HG03066 (cell line): ENCODE data around the gene NFU1.
A peak's percentile ranks its signal among the peaks of the same experiment; 100 is the strongest.

Experiments
- ATAC-seq: cut with Tn5 transposase; IDR thresholded peaks from one replicate; pipeline ENCODE4 v1.9.1; 2021; ENCODE audit warnings: low read depth; ENCODE audit not compliant: unreplicated experiment

The NFU1 gene

DNA sequence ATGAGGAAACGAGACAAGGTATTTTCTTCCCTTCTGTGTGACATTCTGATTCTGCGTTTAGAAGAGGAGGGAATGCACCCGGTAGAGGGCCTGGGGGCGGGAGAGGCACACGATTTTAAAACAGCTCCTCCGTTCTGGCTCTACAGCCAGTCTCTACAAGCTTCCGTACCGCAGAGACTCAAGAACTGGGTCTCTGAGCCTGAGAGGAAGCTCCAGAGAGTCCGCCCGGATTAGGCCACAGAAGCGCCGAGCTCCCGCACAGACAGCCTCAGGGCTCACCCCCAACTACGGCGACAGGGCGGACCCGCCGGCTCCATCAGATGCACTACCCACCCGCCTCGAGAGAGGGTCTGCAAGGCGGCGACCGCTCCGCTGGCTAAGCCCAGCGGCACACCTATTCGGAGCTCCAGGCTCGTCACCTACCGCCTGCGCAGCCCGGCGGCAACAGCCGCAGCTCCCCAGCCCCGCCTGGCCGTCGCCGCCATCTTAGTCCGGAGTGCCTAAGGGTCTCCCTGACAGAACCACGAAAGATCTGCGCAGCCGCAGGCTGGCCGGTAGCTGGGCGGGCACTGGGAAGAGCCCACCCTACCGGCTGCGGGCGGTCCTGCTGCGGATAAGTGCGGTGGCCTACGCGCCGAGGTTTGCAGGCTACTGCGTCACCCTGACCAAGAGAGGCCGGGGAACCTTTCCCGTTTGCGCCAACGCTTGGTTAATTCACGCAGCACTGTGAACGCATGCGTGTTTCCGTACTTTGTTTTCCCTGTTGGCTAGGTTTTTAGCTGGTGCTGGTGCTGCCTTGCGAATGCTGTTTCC lies at the start of gene NFU1:
Gene NFU1, minus strand, starts transcription at position 498 of the 813 bp plus-strand sequence. Its CDS starts 13 bp downstream, at position 485.
- peak; percentile 87 for ATAC-seq

DNA sequence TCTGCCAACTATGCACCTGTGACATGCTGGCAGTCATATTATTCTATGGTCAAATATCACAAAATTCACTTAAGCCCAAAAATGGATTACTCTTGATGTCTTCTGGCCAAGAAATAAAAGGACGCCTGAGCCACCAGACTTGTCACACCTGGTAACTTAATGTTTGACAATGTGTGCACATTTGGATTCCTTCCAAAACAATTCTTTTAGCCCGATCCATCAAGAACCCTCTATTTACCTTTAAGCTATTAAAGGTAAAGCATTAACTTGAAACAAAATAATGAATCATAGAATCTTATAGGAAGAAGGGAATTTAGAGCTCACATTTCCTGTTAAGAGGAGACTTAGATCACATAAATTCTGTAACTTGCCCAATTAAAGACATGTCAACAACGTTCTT lies 46.5 kb upstream of the NFU1 start:
- no peak for ATAC-seq

DNA sequence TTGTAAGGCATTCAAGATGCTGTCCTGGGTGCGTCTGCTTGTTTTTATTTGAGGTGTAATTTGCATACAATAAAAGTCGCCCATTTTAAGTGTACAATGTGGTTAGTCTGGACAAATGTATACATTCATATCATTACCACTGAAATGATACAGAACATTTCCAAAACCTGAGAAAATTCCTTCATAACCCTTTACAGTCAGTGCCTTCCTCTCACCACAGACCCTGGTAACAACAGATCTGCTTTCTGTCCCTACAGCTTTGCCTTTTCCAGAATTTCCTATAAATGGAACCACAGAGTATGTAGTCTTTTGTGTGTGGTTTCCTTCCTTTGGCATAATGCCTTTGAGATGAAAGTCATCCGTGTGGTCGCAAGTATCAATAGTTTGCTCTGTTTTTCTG lies 45.8 kb upstream of the NFU1 start:
- no peak for ATAC-seq

DNA sequence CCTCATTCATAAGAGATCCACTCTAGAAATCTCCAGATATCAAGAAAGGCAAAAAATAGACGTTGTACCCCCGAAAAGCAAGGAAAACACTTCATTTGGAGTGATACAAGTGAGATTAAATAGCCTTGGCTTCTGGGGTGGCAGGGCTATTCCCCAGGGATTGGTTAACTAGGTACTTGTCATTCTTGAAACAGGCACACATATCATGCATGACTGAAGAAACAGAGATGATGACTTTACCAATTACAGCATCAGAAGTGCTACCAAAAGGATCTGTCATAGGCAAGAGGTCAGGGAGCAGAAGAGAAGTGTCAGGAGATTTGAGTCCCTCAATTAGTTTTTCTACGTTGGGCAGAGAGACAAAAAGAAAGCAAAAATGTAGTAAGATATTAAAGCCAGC lies 45.2 kb upstream of the NFU1 start:
- ATAC-seq: no peak

DNA sequence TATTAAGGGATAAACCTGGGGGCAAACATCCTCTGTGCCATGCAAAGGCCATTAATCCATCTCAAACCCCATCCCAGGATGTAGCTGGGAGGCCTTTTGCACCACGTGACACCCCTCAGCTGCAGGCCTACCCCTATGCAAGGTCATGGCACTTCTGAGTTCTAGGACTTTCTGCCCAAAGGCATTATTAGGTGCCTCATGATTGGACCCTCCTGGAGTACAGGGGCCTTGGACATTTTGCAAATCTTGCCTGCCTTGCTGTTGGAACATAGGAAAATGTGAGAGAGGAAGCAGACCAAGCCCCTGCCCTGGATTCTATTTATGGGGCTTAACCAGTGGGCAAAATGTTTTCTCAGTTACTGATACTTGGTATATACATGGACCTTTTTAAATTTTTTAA lies 44.2 kb upstream of the NFU1 start:
- ATAC-seq: no peak

- ATAC-seq: no peak
These were observed 40.4 kb upstream of the NFU1 start for GRCh38 chr2:69477627-69478026.

GRCh38 chr2:69474688-69475087 lies 37.5 kb upstream of the NFU1 start:
- no peak for ATAC-seq

- no peak for ATAC-seq
These were observed 34.6 kb upstream of the NFU1 start for GRCh38 chr2:69471793-69472192.

GRCh38 chr2:69470911-69471310 lies 33.7 kb upstream of the NFU1 start:
- ATAC-seq: no peak

- ATAC-seq: no peak
These were observed 32.5 kb upstream of the NFU1 start for GRCh38 chr2:69469784-69470183.

- no peak for ATAC-seq
These were observed 32.1 kb upstream of the NFU1 start for GRCh38 chr2:69469375-69469774.

DNA sequence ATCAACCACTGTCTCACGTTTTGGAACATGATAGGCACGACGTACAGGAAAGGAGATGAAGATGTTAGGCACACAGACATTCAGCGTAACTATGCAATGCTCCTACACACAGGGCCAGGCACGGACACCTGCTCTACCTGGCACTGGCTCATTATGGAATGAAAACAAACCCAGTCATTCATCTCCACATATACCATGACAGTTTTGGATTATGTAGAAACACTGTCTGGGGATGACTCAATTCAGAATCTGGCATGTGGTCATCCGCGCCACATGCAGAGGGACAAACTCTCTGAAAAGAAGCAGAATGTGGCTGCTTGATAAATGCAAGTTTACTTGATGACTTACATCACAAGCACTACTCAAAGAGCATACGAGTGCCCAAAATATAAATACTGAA lies 29.5 kb upstream of the NFU1 start:
- ATAC-seq: no peak

DNA sequence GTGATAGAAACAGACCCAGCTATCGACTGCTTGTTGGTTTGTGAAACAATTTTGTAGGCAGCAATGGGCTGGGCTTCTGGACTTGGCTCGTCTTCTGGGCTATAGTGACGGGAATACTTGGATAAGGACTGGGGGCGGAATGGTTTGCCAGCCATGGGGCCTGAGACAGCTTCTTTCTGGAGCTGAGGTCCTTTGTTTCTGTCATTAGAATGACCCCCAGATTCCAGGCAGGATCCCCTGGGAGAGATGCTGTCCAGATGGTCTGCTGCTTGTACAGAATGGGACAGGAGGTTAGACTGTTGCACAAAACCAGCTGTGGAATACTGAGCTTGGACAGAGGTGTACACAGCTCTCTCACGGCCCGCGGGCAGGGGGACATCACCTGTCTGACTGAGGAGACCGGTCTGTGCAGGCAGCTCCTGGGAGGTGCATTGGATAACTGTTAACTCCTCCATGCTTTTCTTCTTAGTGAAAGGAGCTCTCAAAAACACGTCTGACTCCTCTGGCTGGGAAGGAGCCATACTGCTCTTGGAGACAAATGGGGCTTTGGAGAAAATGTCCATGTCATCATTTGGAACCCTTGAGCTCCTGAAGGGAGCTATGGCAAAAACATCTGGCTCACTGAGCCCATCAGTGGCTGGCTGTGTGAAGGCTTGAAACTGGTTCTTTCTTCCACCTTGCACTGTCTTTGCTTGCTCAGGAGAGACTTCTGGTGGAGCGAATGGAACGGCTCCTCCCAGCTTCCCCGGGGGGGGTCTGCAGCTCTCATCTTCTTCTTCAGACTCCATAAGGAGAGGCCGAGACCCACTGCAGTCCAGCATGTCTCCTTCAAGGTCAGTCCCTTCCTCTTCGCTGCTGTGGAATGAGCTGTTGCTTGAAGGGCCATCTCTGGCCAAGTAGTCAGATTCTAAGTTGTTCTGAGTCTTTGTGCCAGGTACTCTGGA lies 28.6 kb upstream of the NFU1 start:
- no peak for ATAC-seq

- no peak for ATAC-seq
These were observed 27.3 kb upstream of the NFU1 start for GRCh38 chr2:69464575-69464974.

- ATAC-seq: no peak
These were observed 25.5 kb upstream of the NFU1 start for GRCh38 chr2:69462780-69463179.

GRCh38 chr2:69461404-69461803 lies 24.2 kb upstream of the NFU1 start:
- no peak for ATAC-seq

GRCh38 chr2:69459936-69460335 lies 22.7 kb upstream of the NFU1 start:
- ATAC-seq: no peak

- ATAC-seq: no peak
These were observed 19.8 kb upstream of the NFU1 start for GRCh38 chr2:69456950-69457445.

GRCh38 chr2:69456154-69456553 lies 18.9 kb upstream of the NFU1 start:
- no peak for ATAC-seq

GRCh38 chr2:69454976-69455375 lies 17.7 kb upstream of the NFU1 start:
- no peak for ATAC-seq

DNA sequence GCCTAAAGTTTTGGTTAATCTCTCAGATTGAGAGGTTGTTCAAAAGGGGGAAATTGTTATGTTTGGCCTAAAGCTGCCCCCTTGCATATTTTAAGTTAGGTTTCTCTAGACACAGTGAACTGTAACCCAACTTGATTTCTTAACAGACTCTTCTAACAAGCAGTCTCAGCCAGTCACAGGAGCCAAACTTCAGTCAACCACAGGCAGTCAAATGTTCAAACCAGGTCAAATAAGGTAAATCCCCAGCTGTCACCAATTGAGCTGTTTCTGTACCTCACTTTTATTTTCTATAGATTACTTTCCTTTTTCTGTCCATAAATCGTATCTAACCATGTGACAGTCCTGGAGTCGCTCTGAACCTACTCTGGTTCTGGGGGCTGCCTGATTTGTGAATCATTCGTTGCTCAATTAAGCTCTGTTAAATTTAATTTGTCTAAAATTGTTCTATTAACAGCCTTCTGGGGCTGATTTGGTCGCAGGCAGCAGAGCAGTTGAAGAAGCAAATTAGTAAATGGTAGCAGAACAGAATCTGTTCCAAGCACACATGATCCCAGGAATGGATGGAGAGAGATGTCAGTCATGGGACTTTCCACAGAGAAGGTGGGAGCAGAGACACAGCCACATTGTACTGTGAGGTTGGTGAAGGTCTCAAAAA lies 16.4 kb upstream of the NFU1 start:
- no peak for ATAC-seq
